ENCODE measurements around the gene SPATA13. TPM values are rescaled to one million over a fixed set of nuclear protein-coding genes. Genes with fewer than 3 reads are reported as not detected.

The SPATA13 gene
- total RNA-seq, 3 donors from 2014 or later (not counting 1 experiment from before 2014, with no cell fraction given): 108 to 141 (median 141) TPM

DNA sequence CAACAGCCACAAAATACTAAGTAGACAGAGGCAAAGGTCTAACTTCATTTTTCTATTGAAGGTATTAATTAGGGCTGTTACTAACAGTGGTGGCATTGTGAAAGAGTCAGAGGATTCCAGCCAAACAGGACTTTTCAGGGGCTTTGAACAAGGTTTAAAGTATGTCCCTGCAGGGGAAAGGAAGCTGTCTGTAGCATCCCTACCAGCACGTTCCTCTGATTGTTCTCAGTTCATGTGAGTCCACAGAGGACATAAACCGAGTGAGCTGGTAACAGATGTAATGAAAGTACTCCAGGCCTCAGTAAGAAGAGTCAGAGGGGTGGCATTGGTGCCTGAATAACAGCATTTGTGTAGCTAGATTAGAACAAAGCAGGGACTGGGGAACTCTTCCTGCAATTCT is 15.3 kb upstream of the SPATA13 start:
- Histone ChIP-seq H3K27ac (ENCODE audit: low read length) (no peak overlapping the region), H3K27me3 (ENCODE audit: control insufficient read depth, insufficient read depth, low read length) (no peaks in the 10 kb centered on the region), H3K36me3 (ENCODE audit: control insufficient read depth, insufficient read depth, low read length) (no peaks in the 10 kb centered on the region), H3K9me3 (ENCODE audit: control insufficient read depth, insufficient read depth, low read length) (no peaks in the 10 kb centered on the region), H3K4me3 (ENCODE audit: low read length) (no peak overlapping the region), H3K4me1 (ENCODE audit: control insufficient read depth, insufficient read depth, low read length) (no peaks in the 10 kb centered on the region)
- ATAC-seq (no peak), DNase-seq (no peak)
- Mint-ChIP-seq H3K4me3 (no peak overlapping the region), H3K27me3 (ENCODE audit: low read depth in 2 of 2) (peaks cover 7 to 16% of the 10 kb centered on the region in 2 donors), H3K27ac (no peak overlapping the region), H3K9me3 (no peaks in the 10 kb centered on the region), H3K4me1 (peaks cover 0 to 4% of the 10 kb centered on the region in 2 donors), H3K36me3 (no peaks in the 10 kb centered on the region)
- WGBS (ENCODE audit: insufficient coverage): 81% methylated on average over 2 of the region's 2 CpGs
- TF ChIP-seq CTCF (IDR thresholded peaks at IDR 0.05): no peak
- intact Hi-C loops (cut with micrococcal nuclease): no loop called here

DNA sequence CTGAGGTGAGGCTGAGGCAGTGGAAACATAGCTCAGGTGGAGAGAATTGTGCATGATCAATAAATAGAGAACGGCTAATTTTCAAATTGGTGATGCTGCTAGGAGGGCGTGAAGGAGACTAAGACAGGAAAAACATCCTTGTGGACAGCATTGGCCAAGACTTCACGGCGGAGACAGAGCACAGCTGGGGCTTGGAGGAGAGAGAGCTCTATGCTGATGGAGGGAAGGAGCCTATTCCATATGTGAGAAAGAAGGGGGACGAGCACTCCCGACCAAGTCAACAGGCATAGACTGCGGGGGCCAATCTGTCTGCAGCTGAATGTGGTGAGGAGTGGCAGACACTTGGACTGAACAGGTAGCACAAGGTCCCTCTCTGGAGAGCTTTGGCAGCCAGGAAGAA is 14.8 kb upstream of the SPATA13 start:
- peaks cover 7 to 16% of the 10 kb centered on the region in 2 donors for H3K27me3 Mint-ChIP-seq (ENCODE audit: low read depth in 2 of 2)
- intact Hi-C loops (cut with micrococcal nuclease): no loop called here
- H3K36me3 Mint-ChIP-seq: no peaks in the 10 kb centered on the region
- Histone ChIP-seq H3K4me1 (ENCODE audit: control insufficient read depth, insufficient read depth, low read length) (no peaks in the 10 kb centered on the region), H3K36me3 (ENCODE audit: control insufficient read depth, insufficient read depth, low read length) (no peaks in the 10 kb centered on the region), H3K9me3 (ENCODE audit: control insufficient read depth, insufficient read depth, low read length) (no peaks in the 10 kb centered on the region), H3K27ac (ENCODE audit: low read length) (no peak overlapping the region), H3K4me3 (ENCODE audit: low read length) (no peak overlapping the region), H3K27me3 (ENCODE audit: control insufficient read depth, insufficient read depth, low read length) (no peaks in the 10 kb centered on the region)
- WGBS (ENCODE audit: insufficient coverage): 93% methylated on average over 7 of the region's 7 CpGs
- H3K9me3 Mint-ChIP-seq: no peaks in the 10 kb centered on the region
- TF ChIP-seq CTCF (IDR thresholded peaks at IDR 0.05): no peak
- ATAC-seq (no peak), DNase-seq (no peak)
- H3K4me1 Mint-ChIP-seq: peaks cover 0 to 4% of the 10 kb centered on the region in 2 donors
- H3K4me3 Mint-ChIP-seq: no peak overlapping the region
- no peak overlapping the region for H3K27ac Mint-ChIP-seq

GRCh38 chr13:24146961-24147569 is 13.5 kb upstream of the SPATA13 start:
- no peak overlapping the region for H3K27ac Mint-ChIP-seq
- H3K4me3 Mint-ChIP-seq: no peak overlapping the region
- H3K4me3 ChIP-seq (ENCODE audit: low read length): no peak overlapping the region
- H3K36me3 ChIP-seq (ENCODE audit: control insufficient read depth, insufficient read depth, low read length): no peaks in the 10 kb centered on the region
- no peak for ATAC-seq
- H3K4me1 Mint-ChIP-seq: peaks cover 0 to 4% of the 10 kb centered on the region in 2 donors
- H3K36me3 Mint-ChIP-seq: no peaks in the 10 kb centered on the region
- no peaks in the 10 kb centered on the region for H3K9me3 ChIP-seq (ENCODE audit: control insufficient read depth, insufficient read depth, low read length)
- H3K27ac ChIP-seq (ENCODE audit: low read length): no peak overlapping the region
- H3K9me3 Mint-ChIP-seq: no peaks in the 10 kb centered on the region
- DNase-seq: no peak
- no peaks in the 10 kb centered on the region for H3K4me1 ChIP-seq (ENCODE audit: control insufficient read depth, insufficient read depth, low read length)
- 86% methylated on average over 6 of the region's 7 CpGs for WGBS (ENCODE audit: insufficient coverage)
- H3K27me3 ChIP-seq (ENCODE audit: control insufficient read depth, insufficient read depth, low read length): no peaks in the 10 kb centered on the region
- intact Hi-C loops (cut with micrococcal nuclease): no loop called here
- TF ChIP-seq CTCF (IDR thresholded peaks at IDR 0.05): no peak
- peaks cover 7 to 16% of the 10 kb centered on the region in 2 donors for H3K27me3 Mint-ChIP-seq (ENCODE audit: low read depth in 2 of 2)

DNA sequence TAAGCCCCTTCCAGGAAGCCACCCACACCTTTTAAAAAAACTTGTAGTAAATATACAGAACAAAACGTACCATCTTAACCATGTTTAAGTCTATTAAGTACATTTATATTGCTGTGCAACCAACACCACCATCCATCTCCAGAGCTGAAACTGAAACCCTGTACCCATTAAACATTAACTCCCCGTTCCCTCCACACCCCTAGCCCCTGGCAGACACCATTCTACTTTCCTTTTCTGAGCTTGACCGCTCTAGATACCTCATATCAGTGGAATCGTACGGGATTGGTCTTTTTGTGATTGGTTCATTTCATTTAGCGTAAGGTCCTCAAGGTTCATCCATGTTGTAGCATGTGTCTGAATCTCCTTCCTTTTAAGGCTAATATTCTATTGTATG is 13.0 kb upstream of the SPATA13 start:
- DNase-seq (no peak), ATAC-seq (no peak)
- Mint-ChIP-seq H3K27ac (no peak overlapping the region), H3K4me3 (no peak overlapping the region), H3K27me3 (ENCODE audit: low read depth in 2 of 2) (peaks cover 7 to 16% of the 10 kb centered on the region in 2 donors), H3K9me3 (no peaks in the 10 kb centered on the region), H3K4me1 (peaks cover 0 to 4% of the 10 kb centered on the region in 2 donors), H3K36me3 (no peaks in the 10 kb centered on the region)
- WGBS (ENCODE audit: insufficient coverage): 94% methylated on average over 6 of the region's 6 CpGs
- Histone ChIP-seq H3K9me3 (ENCODE audit: control insufficient read depth, insufficient read depth, low read length) (no peaks in the 10 kb centered on the region), H3K4me3 (ENCODE audit: low read length) (no peak overlapping the region), H3K36me3 (ENCODE audit: control insufficient read depth, insufficient read depth, low read length) (no peaks in the 10 kb centered on the region), H3K4me1 (ENCODE audit: control insufficient read depth, insufficient read depth, low read length) (no peaks in the 10 kb centered on the region), H3K27ac (ENCODE audit: low read length) (no peak overlapping the region), H3K27me3 (ENCODE audit: control insufficient read depth, insufficient read depth, low read length) (no peaks in the 10 kb centered on the region)
- no peak for TF ChIP-seq CTCF (IDR thresholded peaks at IDR 0.05)
- intact Hi-C loops (cut with micrococcal nuclease): no loop called here

Measured in natural killer cell (primary cell).